ENCODE measurements around the gene LMNB1. TPM values are rescaled to one million over a fixed set of nuclear protein-coding genes. Genes with fewer than 3 reads are reported as not detected.
A peak's percentile ranks its signal among the peaks of the same experiment; 100 is the strongest.

The LMNB1 gene
- total and polyA plus RNA-seq, 2 of the 13 experiments (the other 11 are each of a cell fraction or from before 2014, with no cell fraction given), result 12.5 to 159 TPM

DNA sequence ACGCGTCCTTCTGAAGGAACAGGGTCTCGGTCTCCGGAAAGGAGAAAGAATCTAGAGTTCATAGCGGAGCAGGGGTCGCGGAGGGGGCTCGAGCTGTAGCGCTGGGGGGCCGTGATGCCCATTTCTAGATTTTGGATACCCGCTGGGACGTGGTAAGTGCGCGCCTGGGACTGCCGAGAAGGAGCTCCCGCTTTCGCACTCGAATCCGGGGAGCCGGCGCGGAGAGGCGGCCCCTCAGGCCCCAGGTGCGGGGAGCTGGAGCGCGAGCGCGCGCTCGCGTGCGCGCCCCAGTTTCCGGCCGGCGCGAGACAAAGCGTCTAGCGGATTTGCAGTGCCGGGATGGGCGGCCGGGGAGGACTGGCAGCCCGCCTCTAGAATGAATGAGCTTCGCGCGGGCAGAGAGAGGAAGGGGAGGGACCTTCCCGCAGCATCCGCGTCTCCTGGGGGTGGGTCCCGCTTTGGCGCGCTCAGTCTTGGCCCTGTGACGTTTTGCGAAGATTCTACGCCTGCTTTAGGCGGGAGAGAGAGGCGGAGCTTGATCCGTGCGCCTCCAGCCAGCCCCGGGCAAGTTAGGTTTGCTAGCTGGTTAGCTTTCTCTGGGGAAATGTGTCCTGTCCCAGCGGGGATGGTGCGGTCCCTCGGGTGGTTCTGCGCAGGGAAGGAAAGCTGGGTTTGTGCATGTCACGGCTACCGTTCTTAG, 1.2 kb downstream of the LMNB1 start (continued):
- TF ChIP-seq HNF4G (IDR thresholded peaks at IDR 0.05; ENCODE audit: borderline replicate concordance, low read depth, low read length) (no peak), HNF4G (CRISPR knock-in tag; IDR thresholded peaks at IDR 0.05; ENCODE audit: borderline replicate concordance, low read depth) (no peak), YY1 (IDR thresholded peaks at IDR 0.05; ENCODE audit: insufficient read depth, insufficient replicate concordance, low read depth, low read length) (peak; percentile 53), ZSCAN9 (CRISPR knock-in tag; IDR thresholded peaks at IDR 0.05; ENCODE audit: borderline replicate concordance) (no peak), ZNF101 (CRISPR knock-in tag; IDR thresholded peaks at IDR 0.05; ENCODE audit: borderline replicate concordance, low read depth) (no peak), NFE2L1 (CRISPR knock-in tag; IDR thresholded peaks at IDR 0.05; ENCODE audit: borderline replicate concordance) (no peak), ZNF264 (CRISPR knock-in tag; IDR thresholded peaks at IDR 0.05) (no peak), MEIS2 (CRISPR knock-in tag; IDR thresholded peaks at IDR 0.05) (no peak), ZKSCAN5 (CRISPR knock-in tag; IDR thresholded peaks at IDR 0.05) (no peak), NFYC (CRISPR knock-in tag; IDR thresholded peaks at IDR 0.05) (peak; percentile 56; the same call in 1 of the 2 replicates), ZNF331 (CRISPR knock-in tag; IDR thresholded peaks at IDR 0.05) (no peak)
- TF ChIP-seq, protein P1, sequence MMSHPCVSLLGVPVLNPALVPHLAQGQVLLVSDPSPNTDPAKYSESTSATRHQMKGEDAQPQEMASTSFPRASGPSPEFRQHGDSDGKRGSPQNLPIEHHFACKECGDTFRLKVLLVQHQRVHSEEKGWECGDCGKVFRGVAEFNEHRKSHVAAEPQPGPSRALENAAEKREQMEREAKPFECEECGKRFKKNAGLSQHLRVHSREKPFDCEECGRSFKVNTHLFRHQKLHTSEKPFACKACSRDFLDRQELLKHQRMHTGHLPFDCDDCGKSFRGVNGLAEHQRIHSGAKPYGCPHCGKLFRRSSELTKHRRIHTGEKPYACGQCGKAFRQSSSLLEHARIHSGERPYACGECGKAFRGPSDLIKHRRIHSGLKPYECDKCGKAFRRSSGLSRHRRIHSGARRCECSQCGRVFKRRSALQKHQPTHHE (CRISPR knock-in tag; IDR thresholded peaks at IDR 0.05; ENCODE audit: borderline replicate concordance), result no peak
- TF ChIP-seq, protein P2, sequence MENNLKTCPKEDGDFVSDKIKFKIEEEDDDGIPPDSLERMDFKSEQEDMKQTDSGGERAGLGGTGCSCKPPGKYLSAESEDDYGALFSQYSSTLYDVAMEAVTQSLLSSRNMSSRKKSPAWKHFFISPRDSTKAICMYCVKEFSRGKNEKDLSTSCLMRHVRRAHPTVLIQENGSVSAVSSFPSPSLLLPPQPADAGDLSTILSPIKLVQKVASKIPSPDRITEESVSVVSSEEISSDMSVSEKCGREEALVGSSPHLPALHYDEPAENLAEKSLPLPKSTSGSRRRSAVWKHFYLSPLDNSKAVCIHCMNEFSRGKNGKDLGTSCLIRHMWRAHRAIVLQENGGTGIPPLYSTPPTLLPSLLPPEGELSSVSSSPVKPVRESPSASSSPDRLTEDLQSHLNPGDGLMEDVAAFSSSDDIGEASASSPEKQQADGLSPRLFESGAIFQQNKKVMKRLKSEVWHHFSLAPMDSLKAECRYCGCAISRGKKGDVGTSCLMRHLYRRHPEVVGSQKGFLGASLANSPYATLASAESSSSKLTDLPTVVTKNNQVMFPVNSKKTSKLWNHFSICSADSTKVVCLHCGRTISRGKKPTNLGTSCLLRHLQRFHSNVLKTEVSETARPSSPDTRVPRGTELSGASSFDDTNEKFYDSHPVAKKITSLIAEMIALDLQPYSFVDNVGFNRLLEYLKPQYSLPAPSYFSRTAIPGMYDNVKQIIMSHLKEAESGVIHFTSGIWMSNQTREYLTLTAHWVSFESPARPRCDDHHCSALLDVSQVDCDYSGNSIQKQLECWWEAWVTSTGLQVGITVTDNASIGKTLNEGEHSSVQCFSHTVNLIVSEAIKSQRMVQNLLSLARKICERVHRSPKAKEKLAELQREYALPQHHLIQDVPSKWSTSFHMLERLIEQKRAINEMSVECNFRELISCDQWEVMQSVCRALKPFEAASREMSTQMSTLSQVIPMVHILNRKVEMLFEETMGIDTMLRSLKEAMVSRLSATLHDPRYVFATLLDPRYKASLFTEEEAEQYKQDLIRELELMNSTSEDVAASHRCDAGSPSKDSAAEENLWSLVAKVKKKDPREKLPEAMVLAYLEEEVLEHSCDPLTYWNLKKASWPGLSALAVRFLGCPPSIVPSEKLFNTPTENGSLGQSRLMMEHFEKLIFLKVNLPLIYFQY (CRISPR knock-in tag; IDR thresholded peaks at IDR 0.05; ENCODE audit: borderline replicate concordance), result no peak
- TF ChIP-seq, protein P3, sequence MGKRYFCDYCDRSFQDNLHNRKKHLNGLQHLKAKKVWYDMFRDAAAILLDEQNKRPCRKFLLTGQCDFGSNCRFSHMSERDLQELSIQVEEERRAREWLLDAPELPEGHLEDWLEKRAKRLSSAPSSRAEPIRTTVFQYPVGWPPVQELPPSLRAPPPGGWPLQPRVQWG (CRISPR knock-in tag; IDR thresholded peaks at IDR 0.05; ENCODE audit: borderline replicate concordance, low read depth), result no peak
- TF ChIP-seq, protein P4, sequence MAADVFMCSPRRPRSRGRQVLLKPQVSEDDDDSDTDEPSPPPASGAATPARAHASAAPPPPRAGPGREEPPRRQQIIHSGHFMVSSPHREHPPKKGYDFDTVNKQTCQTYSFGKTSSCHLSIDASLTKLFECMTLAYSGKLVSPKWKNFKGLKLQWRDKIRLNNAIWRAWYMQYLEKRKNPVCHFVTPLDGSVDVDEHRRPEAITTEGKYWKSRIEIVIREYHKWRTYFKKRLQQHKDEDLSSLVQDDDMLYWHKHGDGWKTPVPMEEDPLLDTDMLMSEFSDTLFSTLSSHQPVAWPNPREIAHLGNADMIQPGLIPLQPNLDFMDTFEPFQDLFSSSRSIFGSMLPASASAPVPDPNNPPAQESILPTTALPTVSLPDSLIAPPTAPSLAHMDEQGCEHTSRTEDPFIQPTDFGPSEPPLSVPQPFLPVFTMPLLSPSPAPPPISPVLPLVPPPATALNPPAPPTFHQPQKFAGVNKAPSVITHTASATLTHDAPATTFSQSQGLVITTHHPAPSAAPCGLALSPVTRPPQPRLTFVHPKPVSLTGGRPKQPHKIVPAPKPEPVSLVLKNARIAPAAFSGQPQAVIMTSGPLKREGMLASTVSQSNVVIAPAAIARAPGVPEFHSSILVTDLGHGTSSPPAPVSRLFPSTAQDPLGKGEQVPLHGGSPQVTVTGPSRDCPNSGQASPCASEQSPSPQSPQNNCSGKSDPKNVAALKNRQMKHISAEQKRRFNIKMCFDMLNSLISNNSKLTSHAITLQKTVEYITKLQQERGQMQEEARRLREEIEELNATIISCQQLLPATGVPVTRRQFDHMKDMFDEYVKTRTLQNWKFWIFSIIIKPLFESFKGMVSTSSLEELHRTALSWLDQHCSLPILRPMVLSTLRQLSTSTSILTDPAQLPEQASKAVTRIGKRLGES (CRISPR knock-in tag; IDR thresholded peaks at IDR 0.05; ENCODE audit: borderline replicate concordance), result no peak
- TF ChIP-seq, protein P5, sequence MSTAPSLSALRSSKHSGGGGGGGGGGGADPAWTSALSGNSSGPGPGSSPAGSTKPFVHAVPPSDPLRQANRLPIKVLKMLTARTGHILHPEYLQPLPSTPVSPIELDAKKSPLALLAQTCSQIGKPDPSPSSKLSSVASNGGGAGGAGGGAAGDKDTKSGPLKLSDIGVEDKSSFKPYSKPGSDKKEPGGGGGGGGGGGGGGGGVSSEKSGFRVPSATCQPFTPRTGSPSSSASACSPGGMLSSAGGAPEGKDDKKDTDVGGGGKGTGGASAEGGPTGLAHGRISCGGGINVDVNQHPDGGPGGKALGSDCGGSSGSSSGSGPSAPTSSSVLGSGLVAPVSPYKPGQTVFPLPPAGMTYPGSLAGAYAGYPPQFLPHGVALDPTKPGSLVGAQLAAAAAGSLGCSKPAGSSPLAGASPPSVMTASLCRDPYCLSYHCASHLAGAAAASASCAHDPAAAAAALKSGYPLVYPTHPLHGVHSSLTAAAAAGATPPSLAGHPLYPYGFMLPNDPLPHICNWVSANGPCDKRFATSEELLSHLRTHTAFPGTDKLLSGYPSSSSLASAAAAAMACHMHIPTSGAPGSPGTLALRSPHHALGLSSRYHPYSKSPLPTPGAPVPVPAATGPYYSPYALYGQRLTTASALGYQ (CRISPR knock-in tag; IDR thresholded peaks at IDR 0.05), result no peak
- TF ChIP-seq, protein P6, sequence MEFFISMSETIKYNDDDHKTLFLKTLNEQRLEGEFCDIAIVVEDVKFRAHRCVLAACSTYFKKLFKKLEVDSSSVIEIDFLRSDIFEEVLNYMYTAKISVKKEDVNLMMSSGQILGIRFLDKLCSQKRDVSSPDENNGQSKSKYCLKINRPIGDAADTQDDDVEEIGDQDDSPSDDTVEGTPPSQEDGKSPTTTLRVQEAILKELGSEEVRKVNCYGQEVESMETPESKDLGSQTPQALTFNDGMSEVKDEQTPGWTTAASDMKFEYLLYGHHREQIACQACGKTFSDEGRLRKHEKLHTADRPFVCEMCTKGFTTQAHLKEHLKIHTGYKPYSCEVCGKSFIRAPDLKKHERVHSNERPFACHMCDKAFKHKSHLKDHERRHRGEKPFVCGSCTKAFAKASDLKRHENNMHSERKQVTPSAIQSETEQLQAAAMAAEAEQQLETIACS (CRISPR knock-in tag; IDR thresholded peaks at IDR 0.05), result peak; percentile 95
